Panc1 (cell line): ENCODE measurements around the gene NEB.

ENCODE experiments used
- TF ChIP-seq, protein P1 (sequence below): fragments of 450-650 bp; IDR thresholded peaks from 2 replicates; pipeline ENCODE4 v1.5.1; 2017; ENCODE audit warnings: mild to moderate bottlenecking
- TF ChIP-seq, protein P2 (sequence below), 2 experiments: IDR thresholded peaks; 2 replicates each; pipeline ENCODE4 v1.6.1; 2011 to 2012; ENCODE audit warnings: low read depth in 2 of 2, control low read depth in 1 of 2, low read length in 1 of 2, mild to moderate bottlenecking in 1 of 2, moderate library complexity in 1 of 2; ENCODE audit not compliant: insufficient read depth in 1 of 2

DNA sequence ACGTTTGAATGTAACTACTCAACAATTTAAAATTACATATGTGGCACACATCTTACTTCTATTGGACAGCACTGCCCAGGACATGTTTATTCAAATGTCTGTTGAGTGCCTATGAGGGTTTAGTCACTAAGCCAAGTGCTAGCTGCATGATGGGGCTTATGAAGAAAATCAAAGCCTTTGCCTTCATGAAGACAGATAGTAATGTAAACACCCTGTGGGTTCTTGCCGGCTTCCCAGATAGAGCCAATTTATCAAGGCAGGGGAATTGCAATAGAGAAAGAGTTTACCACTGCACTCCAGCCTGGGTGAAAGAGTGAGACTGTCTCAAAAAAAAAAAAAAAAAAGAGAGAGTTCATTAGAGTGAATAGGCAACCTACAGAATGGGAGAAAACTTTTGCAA lies 43.7 kb upstream of the NEB start:
- TF ChIP-seq, protein P1, sequence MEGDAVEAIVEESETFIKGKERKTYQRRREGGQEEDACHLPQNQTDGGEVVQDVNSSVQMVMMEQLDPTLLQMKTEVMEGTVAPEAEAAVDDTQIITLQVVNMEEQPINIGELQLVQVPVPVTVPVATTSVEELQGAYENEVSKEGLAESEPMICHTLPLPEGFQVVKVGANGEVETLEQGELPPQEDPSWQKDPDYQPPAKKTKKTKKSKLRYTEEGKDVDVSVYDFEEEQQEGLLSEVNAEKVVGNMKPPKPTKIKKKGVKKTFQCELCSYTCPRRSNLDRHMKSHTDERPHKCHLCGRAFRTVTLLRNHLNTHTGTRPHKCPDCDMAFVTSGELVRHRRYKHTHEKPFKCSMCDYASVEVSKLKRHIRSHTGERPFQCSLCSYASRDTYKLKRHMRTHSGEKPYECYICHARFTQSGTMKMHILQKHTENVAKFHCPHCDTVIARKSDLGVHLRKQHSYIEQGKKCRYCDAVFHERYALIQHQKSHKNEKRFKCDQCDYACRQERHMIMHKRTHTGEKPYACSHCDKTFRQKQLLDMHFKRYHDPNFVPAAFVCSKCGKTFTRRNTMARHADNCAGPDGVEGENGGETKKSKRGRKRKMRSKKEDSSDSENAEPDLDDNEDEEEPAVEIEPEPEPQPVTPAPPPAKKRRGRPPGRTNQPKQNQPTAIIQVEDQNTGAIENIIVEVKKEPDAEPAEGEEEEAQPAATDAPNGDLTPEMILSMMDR: no peak
- TF ChIP-seq, protein P2, sequence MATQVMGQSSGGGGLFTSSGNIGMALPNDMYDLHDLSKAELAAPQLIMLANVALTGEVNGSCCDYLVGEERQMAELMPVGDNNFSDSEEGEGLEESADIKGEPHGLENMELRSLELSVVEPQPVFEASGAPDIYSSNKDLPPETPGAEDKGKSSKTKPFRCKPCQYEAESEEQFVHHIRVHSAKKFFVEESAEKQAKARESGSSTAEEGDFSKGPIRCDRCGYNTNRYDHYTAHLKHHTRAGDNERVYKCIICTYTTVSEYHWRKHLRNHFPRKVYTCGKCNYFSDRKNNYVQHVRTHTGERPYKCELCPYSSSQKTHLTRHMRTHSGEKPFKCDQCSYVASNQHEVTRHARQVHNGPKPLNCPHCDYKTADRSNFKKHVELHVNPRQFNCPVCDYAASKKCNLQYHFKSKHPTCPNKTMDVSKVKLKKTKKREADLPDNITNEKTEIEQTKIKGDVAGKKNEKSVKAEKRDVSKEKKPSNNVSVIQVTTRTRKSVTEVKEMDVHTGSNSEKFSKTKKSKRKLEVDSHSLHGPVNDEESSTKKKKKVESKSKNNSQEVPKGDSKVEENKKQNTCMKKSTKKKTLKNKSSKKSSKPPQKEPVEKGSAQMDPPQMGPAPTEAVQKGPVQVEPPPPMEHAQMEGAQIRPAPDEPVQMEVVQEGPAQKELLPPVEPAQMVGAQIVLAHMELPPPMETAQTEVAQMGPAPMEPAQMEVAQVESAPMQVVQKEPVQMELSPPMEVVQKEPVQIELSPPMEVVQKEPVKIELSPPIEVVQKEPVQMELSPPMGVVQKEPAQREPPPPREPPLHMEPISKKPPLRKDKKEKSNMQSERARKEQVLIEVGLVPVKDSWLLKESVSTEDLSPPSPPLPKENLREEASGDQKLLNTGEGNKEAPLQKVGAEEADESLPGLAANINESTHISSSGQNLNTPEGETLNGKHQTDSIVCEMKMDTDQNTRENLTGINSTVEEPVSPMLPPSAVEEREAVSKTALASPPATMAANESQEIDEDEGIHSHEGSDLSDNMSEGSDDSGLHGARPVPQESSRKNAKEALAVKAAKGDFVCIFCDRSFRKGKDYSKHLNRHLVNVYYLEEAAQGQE (IDR thresholded peaks at IDR 0.05; ENCODE audit: insufficient read depth in 1 of 2, low read depth in 2 of 2, low read length in 1 of 2): no peak
